A673 (cell line): ENCODE results near the gene ACP7. TPM values are rescaled to one million over a fixed set of nuclear protein-coding genes. Genes with fewer than 3 reads are reported as not detected.

Source experiments
- BruUV-seq: library from RNA; stranded (reverse); fragments of 400-500 nt; replicated peaks from 2 replicates; lab custom pipeline; 2021; lab: Mats Ljungman, UMichigan
- CTCF ChIA-PET: fragments of 300-600 bp; sonication (Branson Sonifier 250); formaldehyde crosslinking; loops from one replicate; lab custom pipeline; 2022; ENCODE audit warnings: antibody characterized with exemption; lab: Charles Lee
- POLR2A ChIA-PET: fragments of 300-600 bp; sonication (Branson Sonifier 250); formaldehyde crosslinking; loops from one replicate; lab custom pipeline; 2022; ENCODE audit warnings: antibody characterized with exemption; ENCODE audit not compliant: low non-redundant PET; lab: Charles Lee
- DNase-seq: peaks from one replicate; pipeline ENCODE4 v3.0.0-alpha.2; 2015; ENCODE audit warnings: low spot score
- H3K27ac ChIP-seq: fragments of 200-600 bp; sonication (generic); 2 replicates; pipeline ENCODE4 v1.5.1; 2016; ENCODE audit warnings: mixed run types, low read depth, mild to moderate bottlenecking, mixed read lengths, antibody characterized with exemption, low read length; ENCODE audit not compliant: poor library complexity, severe bottlenecking
- H3K27me3 ChIP-seq: fragments of 200-600 bp; sonication (generic); replicated peaks from 2 replicates; pipeline ENCODE4 v1.6.1; 2017; ENCODE audit warnings: mixed run types, low read depth, mild to moderate bottlenecking, mixed read lengths, antibody characterized with exemption, low read length; ENCODE audit not compliant: insufficient read depth, poor library complexity
- H3K36me3 ChIP-seq: fragments of 200-600 bp; sonication (generic); 2 replicates; pipeline ENCODE4 v1.6.1; 2016; ENCODE audit warnings: mixed run types, mild to moderate bottlenecking, mixed read lengths, antibody characterized with exemption, low read length; ENCODE audit not compliant: insufficient read depth, poor library complexity, severe bottlenecking
- H3K4me1 ChIP-seq: fragments of 200-600 bp; sonication (generic); 2 replicates; pipeline ENCODE4 v1.6.1; 2017; ENCODE audit warnings: mixed run types, mild to moderate bottlenecking, mixed read lengths, antibody characterized with exemption, low read length; ENCODE audit not compliant: insufficient read depth, poor library complexity, severe bottlenecking
- H3K4me3 ChIP-seq: fragments of 200-600 bp; sonication (generic); 2 replicates; pipeline ENCODE4 v1.5.1; 2016; ENCODE audit warnings: low read depth, mixed run types, mild to moderate bottlenecking, mixed read lengths, low read length; ENCODE audit not compliant: poor library complexity, severe bottlenecking
- H3K9me3 ChIP-seq: fragments of 200-600 bp; sonication (generic); 2 replicates; pipeline ENCODE4 v1.6.1; 2016; ENCODE audit warnings: mixed run types, low read depth, mild to moderate bottlenecking, mixed read lengths, antibody characterized with exemption, low read length; ENCODE audit not compliant: poor library complexity, severe bottlenecking
- CTCF ChIP-seq: fragments of 300-800, 200-600 bp; sonication (generic); conservative IDR thresholded peaks from 2 replicates; pipeline ENCODE4 v1.5.1; 2017; ENCODE audit warnings: low read depth, mild to moderate bottlenecking, antibody characterized with exemption, low read length, moderate library complexity, mixed read lengths
- EZH2 ChIP-seq: fragments of 200-600 bp; sonication (generic); IDR thresholded peaks from 2 replicates; pipeline ENCODE4 v1.6.1; 2017; ENCODE audit warnings: borderline replicate concordance, low read depth, mild to moderate bottlenecking, mixed read lengths, antibody characterized with exemption, low read length; ENCODE audit not compliant: poor library complexity, severe bottlenecking
- intact Hi-C: fragments of 100-400 bp; cut with micrococcal nuclease; formaldehyde crosslinking; loops from one replicate; pipeline ENCODE4 v1.10.0; 2022; ENCODE audit not compliant: unreplicated experiment
- total RNA-seq: library from RNA; stranded (reverse); gene quantifications from 2 replicates; pipeline ENCODE4 v1.2.3, GENCODE V29; 2021

The ACP7 gene
- total RNA-seq, 1 experiment from 2014 or later = not detected

GRCh38 chr19:39074205-39074692 is 9.9 kb upstream of the ACP7 start:
- no peaks in the 10 kb centered on the region for H3K4me1 ChIP-seq
- no peak for TF ChIP-seq EZH2
- TF ChIP-seq CTCF = no peak
- BruUV-seq = no TSS peak
- peaks cover 7% of the 10 kb centered on the region for H3K27me3 ChIP-seq
- no peak for DNase-seq
- POLR2A ChIA-PET = no interaction called here
- intact Hi-C loops = no loop called here
- no peak overlapping the region for H3K4me3 ChIP-seq
- H3K9me3 ChIP-seq = no peaks in the 10 kb centered on the region
- CTCF ChIA-PET = interaction anchor here (0.7 kb wide), 1 partner anchor 672 kb away, joined by 8 read pairs; the partner anchor contains the start of gene FAM98C
- no peaks in the 10 kb centered on the region for H3K36me3 ChIP-seq
- H3K27ac ChIP-seq = no peak overlapping the region

DNA sequence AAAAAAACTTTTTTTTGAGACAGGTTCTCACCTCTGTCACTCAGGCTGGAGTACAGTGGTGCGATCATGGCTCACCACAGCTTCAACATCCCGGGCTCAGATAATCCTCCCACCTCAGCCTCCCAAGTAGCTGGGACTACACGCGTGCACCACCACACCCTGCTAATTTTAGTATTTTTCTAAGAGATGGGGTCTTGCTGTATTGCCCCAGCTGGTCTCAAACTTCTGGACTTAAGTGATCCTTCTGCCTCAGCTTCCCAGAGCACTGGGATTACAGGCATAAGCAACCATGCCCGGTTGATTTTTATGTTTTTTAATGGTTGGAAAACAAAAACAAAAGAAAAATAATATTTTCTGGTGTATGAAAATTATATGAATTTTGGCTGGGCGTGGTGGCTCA is 9.2 kb upstream of the ACP7 start:
- no peak overlapping the region for H3K27ac ChIP-seq
- ChIA-PET CTCF (interaction anchor here (0.7 kb wide), 1 partner anchor 672 kb away, joined by 8 read pairs; the partner anchor contains the start of gene FAM98C), POLR2A (no interaction called here)
- no peaks in the 10 kb centered on the region for H3K4me1 ChIP-seq
- DNase-seq = no peak
- BruUV-seq = no TSS peak
- H3K4me3 ChIP-seq = no peak overlapping the region
- no peaks in the 10 kb centered on the region for H3K9me3 ChIP-seq
- no peak for TF ChIP-seq EZH2
- no peak for TF ChIP-seq CTCF
- intact Hi-C loops = no loop called here
- no peaks in the 10 kb centered on the region for H3K36me3 ChIP-seq
- peaks cover 7% of the 10 kb centered on the region for H3K27me3 ChIP-seq

GRCh38 chr19:39077323-39077722 is 6.8 kb upstream of the ACP7 start:
- intact Hi-C loops = no loop called here
- ChIA-PET POLR2A (no interaction called here), CTCF (no interaction called here)
- no peak for TF ChIP-seq EZH2
- BruUV-seq = no TSS peak
- no peak overlapping the region for H3K27ac ChIP-seq
- no peaks in the 10 kb centered on the region for H3K4me1 ChIP-seq
- no peaks in the 10 kb centered on the region for H3K36me3 ChIP-seq
- DNase-seq = no peak
- H3K9me3 ChIP-seq = no peaks in the 10 kb centered on the region
- peaks cover 10% of the 10 kb centered on the region for H3K27me3 ChIP-seq
- H3K4me3 ChIP-seq = no peak overlapping the region

- CTCF ChIA-PET = no interaction called here
- intact Hi-C loops = no loop called here
- no peaks in the 10 kb centered on the region for H3K4me1 ChIP-seq
- no peak for DNase-seq
- no peak overlapping the region for H3K4me3 ChIP-seq
- POLR2A ChIA-PET = no interaction called here
- TF ChIP-seq CTCF (no peak), EZH2 (no peak)
- H3K36me3 ChIP-seq = no peaks in the 10 kb centered on the region
- no peaks in the 10 kb centered on the region for H3K9me3 ChIP-seq
- no TSS peak for BruUV-seq
- peaks cover 23% of the 10 kb centered on the region for H3K27me3 ChIP-seq
- no peak overlapping the region for H3K27ac ChIP-seq
Observed at GRCh38 chr19:39078436-39079200, 5.5 kb upstream of the ACP7 start.
